Measurements from ENCODE around the gene GLB1L2. TPM values are rescaled to one million over a fixed set of nuclear protein-coding genes. Genes with fewer than 3 reads are reported as not detected.

Gene GLB1L2
- total and polyA plus RNA-seq, 2 of the 4 experiments (the other 2 are of a cell fraction) = under 0.01 to 0.26 TPM

GRCh38 chr11:134361661-134362060, 29.9 kb downstream of the GLB1L2 start:
- Histone ChIP-seq H4K20me1 (ENCODE audit: insufficient read depth, low read length) (no peaks in the 10 kb centered on the region; the same call in 1 of the 2 replicates), H2AK5ac (ENCODE audit: low read depth, low read length) (no peak overlapping the region), H3K27me3 (ENCODE audit: control insufficient read depth, insufficient read depth, low read length) (no peaks in the 10 kb centered on the region), H2BK15ac (ENCODE audit: low read depth, low read length) (no peak overlapping the region), H3K14ac (replicated peaks; ENCODE audit: low read depth, low read length) (no peak overlapping the region), H3K56ac (ENCODE audit: extremely low read depth, insufficient read depth, low read length) (no peak overlapping the region), H4K5ac (ENCODE audit: low read depth, low read length) (no peak overlapping the region), H2AK9ac (replicated peaks; ENCODE audit: low read depth, low read length, poor library complexity) (no peak overlapping the region), H3K9ac (ENCODE audit: low read depth, low read length) (no peak overlapping the region), H3K23ac (ENCODE audit: low read depth, low read length) (no peak overlapping the region), H3K4ac (ENCODE audit: low read depth, low read length) (no peak overlapping the region), H3K18ac (ENCODE audit: low read depth, low read length) (no peak overlapping the region), H3K9me3 (ENCODE audit: control insufficient read depth, insufficient read depth, low read length) (peaks cover 22% of the 10 kb centered on the region), H2BK5ac (ENCODE audit: low read depth, low read length, poor library complexity, severe bottlenecking) (no peak overlapping the region), H3K27ac (ENCODE audit: insufficient read depth, low read length) (no peak overlapping the region), H2BK120ac (ENCODE audit: low read depth, low read length) (no peak overlapping the region), H3K36me3 (ENCODE audit: control insufficient read depth, insufficient read depth, low read length) (no peaks in the 10 kb centered on the region), H3K79me1 (ENCODE audit: low read depth in 1 of 2, low read length in 2 of 2) (no peaks in the 10 kb centered on the region), H3K4me2 (ENCODE audit: low read depth, low read length) (no peak overlapping the region), H3K4me1 (ENCODE audit: control insufficient read depth, insufficient read depth, low read length) (no peaks in the 10 kb centered on the region), H4K8ac (ENCODE audit: low read depth in 2 of 2, low read length in 2 of 2) (no peak overlapping the region), H3K4me3 (ENCODE audit: insufficient read depth, low read depth, low read length) (no peak overlapping the region), H2BK20ac (ENCODE audit: low read depth, low read length) (no peak overlapping the region), H3K9me1 (ENCODE audit: insufficient read depth, low read length) (no peaks in the 10 kb centered on the region), H4K91ac (ENCODE audit: insufficient read depth, low read depth, low read length) (no peak overlapping the region), H2AFZ (replicated peaks; ENCODE audit: low read length, poor library complexity) (no peak overlapping the region)
- WGBS, 2 experiments (ENCODE audit: extremely low coverage in 2 of 2, insufficient read length in 1 of 2) = 80% methylated on average over 4 of the region's 26 CpGs; no CpG with 5 or more reads in 1 of the 2 experiments
- no peak for DNase-seq
- ChIA-PET POLR2A (ENCODE audit: unreplicated experiment) (no interaction called here), CTCF (interaction anchor here (0.7 kb wide), 1 partner anchor 100 kb away, joined by 5 read pairs; no protein-coding TSS in a partner anchor)
- intact Hi-C loops (cut with micrococcal nuclease) = no loop called here
- no peak for TF ChIP-seq MXI1 (IDR thresholded peaks at IDR 0.05; ENCODE audit: borderline replicate concordance, low read depth, low read length)
- no peak for TF ChIP-seq CTCF (conservative IDR thresholded peaks at IDR 0.05; ENCODE audit: low read depth, low read length)
- TF ChIP-seq RFX5 (IDR thresholded peaks at IDR 0.05; ENCODE audit: low read depth, low read length) = no peak
- TF ChIP-seq RCOR1 (IDR thresholded peaks at IDR 0.05; ENCODE audit: insufficient replicate concordance, low read length) = no peak
- TF ChIP-seq ELK1 (IDR thresholded peaks at IDR 0.05; ENCODE audit: borderline replicate concordance, low read depth, low read length) = no peak
- no peak for TF ChIP-seq MAFK (IDR thresholded peaks at IDR 0.05; ENCODE audit: low read depth, low read length)
- TF ChIP-seq FOS (IDR thresholded peaks at IDR 0.05; ENCODE audit: low read depth, low read length) = no peak
- TF ChIP-seq USF2 (IDR thresholded peaks at IDR 0.05; ENCODE audit: low read depth, low read length) = no peak
- TF ChIP-seq RAD21 (IDR thresholded peaks at IDR 0.05; ENCODE audit: low read length) = no peak
- TF ChIP-seq SMC3 (IDR thresholded peaks at IDR 0.05; ENCODE audit: low read depth, low read length) = no peak
- no peak for TF ChIP-seq MAZ (IDR thresholded peaks at IDR 0.05; ENCODE audit: borderline replicate concordance, low read depth, low read length)
- TF ChIP-seq BHLHE40 (IDR thresholded peaks at IDR 0.05; ENCODE audit: low read depth, low read length) = no peak
- TF ChIP-seq POLR2A (IDR thresholded peaks at IDR 0.05; ENCODE audit: low read depth, low read length) = no peak
- TF ChIP-seq NFE2L2 (IDR thresholded peaks at IDR 0.05; ENCODE audit: low read depth, low read length) = no peak
- TF ChIP-seq CHD1 (IDR thresholded peaks at IDR 0.05; ENCODE audit: low read depth, low read length) = no peak
- no TSS peak for BruUV-seq (replicated peaks)
- in situ Hi-C loops (cut with MboI; ENCODE audit: low sequenced_read_pairs) = no loop called here
- dilution Hi-C loops (cut with HindIII; ENCODE audit: low sequenced_read_pairs, unreplicated experiment) = no loop called here
- no peak for ATAC-seq (ENCODE audit: low read depth)
